ENCODE data around the gene ARF3. TPM values are rescaled to one million over a fixed set of nuclear protein-coding genes. Genes with fewer than 3 reads are reported as not detected.

The ARF3 gene
- polyA plus RNA-seq, 1 of the 3 experiments (the other 2 are of a cell fraction), result 204 TPM

GRCh38 chr12:48933664-48934311 is 23.5 kb downstream of the ARF3 start:
- CTCF ChIA-PET, result interaction anchor here (0.9 to 4.6 kb wide), 10 partner anchors 9 to 81 kb away, joined by 3 to 31 read pairs (median 4); partner anchors contain the start of genes DDX23, FKBP11 and WNT1
- POLR2A ChIA-PET, result no interaction called here
- H3K9me2 ChIP-seq, result no peaks in the 10 kb centered on the region
- peaks cover 19% of the 10 kb centered on the region for H3F3A ChIP-seq (replicated peaks; ENCODE audit: insufficient read depth)
- DNase-seq, result no peak
- no peak overlapping the region for H3K4me2 ChIP-seq
- H3K4me3 ChIP-seq (ENCODE audit: low read depth in 2 of 2, low read length in 1 of 2), result no peak overlapping the region
- H2AFZ ChIP-seq (ENCODE audit: low read depth), result no peak overlapping the region
- H3K4me1 ChIP-seq (ENCODE audit: control insufficient read depth in 1 of 2, insufficient read depth in 2 of 2, low read depth in 1 of 2, low read length in 1 of 2), result no peaks in the 10 kb centered on the region
- 91% methylated on average over 9 of the region's 9 CpGs for WGBS (ENCODE audit: low lambda C conversion rate)
- H3K9me3 ChIP-seq, result no peaks in the 10 kb centered on the region
- no peak for TF ChIP-seq GATA2 (CRISPR knock-in tag; IDR thresholded peaks at IDR 0.05)
- TF ChIP-seq FOXJ3 (CRISPR knock-in tag; IDR thresholded peaks at IDR 0.05), result no peak
- no peak for TF ChIP-seq PBX3 (IDR thresholded peaks at IDR 0.05)
- no peak for TF ChIP-seq SMC3 (IDR thresholded peaks at IDR 0.05; ENCODE audit: low read depth, low read length)
- no peak for TF ChIP-seq EP300 (IDR thresholded peaks at IDR 0.05; ENCODE audit: borderline replicate concordance in 1 of 2, low read depth in 1 of 2, low read length in 1 of 2)
- TF ChIP-seq POLR2AphosphoS5 (IDR thresholded peaks at IDR 0.05; ENCODE audit: low read depth, low read length), result no peak
- no peak for TF ChIP-seq FOSL2 (IDR thresholded peaks at IDR 0.05; ENCODE audit: borderline replicate concordance, low read depth)
- no peak for TF ChIP-seq YY1 (IDR thresholded peaks at IDR 0.05; ENCODE audit: low read depth)
- TF ChIP-seq, protein P1, sequence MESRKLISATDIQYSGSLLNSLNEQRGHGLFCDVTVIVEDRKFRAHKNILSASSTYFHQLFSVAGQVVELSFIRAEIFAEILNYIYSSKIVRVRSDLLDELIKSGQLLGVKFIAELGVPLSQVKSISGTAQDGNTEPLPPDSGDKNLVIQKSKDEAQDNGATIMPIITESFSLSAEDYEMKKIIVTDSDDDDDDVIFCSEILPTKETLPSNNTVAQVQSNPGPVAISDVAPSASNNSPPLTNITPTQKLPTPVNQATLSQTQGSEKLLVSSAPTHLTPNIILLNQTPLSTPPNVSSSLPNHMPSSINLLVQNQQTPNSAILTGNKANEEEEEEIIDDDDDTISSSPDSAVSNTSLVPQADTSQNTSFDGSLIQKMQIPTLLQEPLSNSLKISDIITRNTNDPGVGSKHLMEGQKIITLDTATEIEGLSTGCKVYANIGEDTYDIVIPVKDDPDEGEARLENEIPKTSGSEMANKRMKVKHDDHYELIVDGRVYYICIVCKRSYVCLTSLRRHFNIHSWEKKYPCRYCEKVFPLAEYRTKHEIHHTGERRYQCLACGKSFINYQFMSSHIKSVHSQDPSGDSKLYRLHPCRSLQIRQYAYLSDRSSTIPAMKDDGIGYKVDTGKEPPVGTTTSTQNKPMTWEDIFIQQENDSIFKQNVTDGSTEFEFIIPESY (IDR thresholded peaks at IDR 0.05; ENCODE audit: borderline replicate concordance, low read depth), result no peak
- TF ChIP-seq, protein P2, sequence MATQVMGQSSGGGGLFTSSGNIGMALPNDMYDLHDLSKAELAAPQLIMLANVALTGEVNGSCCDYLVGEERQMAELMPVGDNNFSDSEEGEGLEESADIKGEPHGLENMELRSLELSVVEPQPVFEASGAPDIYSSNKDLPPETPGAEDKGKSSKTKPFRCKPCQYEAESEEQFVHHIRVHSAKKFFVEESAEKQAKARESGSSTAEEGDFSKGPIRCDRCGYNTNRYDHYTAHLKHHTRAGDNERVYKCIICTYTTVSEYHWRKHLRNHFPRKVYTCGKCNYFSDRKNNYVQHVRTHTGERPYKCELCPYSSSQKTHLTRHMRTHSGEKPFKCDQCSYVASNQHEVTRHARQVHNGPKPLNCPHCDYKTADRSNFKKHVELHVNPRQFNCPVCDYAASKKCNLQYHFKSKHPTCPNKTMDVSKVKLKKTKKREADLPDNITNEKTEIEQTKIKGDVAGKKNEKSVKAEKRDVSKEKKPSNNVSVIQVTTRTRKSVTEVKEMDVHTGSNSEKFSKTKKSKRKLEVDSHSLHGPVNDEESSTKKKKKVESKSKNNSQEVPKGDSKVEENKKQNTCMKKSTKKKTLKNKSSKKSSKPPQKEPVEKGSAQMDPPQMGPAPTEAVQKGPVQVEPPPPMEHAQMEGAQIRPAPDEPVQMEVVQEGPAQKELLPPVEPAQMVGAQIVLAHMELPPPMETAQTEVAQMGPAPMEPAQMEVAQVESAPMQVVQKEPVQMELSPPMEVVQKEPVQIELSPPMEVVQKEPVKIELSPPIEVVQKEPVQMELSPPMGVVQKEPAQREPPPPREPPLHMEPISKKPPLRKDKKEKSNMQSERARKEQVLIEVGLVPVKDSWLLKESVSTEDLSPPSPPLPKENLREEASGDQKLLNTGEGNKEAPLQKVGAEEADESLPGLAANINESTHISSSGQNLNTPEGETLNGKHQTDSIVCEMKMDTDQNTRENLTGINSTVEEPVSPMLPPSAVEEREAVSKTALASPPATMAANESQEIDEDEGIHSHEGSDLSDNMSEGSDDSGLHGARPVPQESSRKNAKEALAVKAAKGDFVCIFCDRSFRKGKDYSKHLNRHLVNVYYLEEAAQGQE (IDR thresholded peaks at IDR 0.05; ENCODE audit: low read depth, low read length), result no peak
- TF ChIP-seq TAF1 (IDR thresholded peaks at IDR 0.05; ENCODE audit: borderline replicate concordance, low read depth, low read length), result no peak
- H4K20me1 ChIP-seq (ENCODE audit: insufficient read depth), result peaks cover 31% of the 10 kb centered on the region
- no peaks in the 10 kb centered on the region for H3K27me3 ChIP-seq (ENCODE audit: insufficient read depth)
- H3K79me2 ChIP-seq (ENCODE audit: insufficient read depth), result peaks cover 4% of the 10 kb centered on the region; the same call in 1 of the 2 replicates
- H3K27ac ChIP-seq (ENCODE audit: low read depth in 2 of 2, low read length in 1 of 2), result no peak overlapping the region
- H3K9ac ChIP-seq, result no peak overlapping the region
- peaks cover 61 to 65% of the 10 kb centered on the region in 2 experiments for H3K36me3 ChIP-seq (replicated peaks in 1 of 2; ENCODE audit: control insufficient read depth in 1 of 2, insufficient read depth in 2 of 2, low read length in 1 of 2)

Measured in SK-N-SH (cell line).